H9 (cell line): ENCODE data around the gene PTK7. TPM values are rescaled to one million over a fixed set of nuclear protein-coding genes. Genes with fewer than 3 reads are reported as not detected.

Experiments
- DNase-seq: peaks from one replicate; pipeline ENCODE4 v3.0.0-alpha.2; 2017
- H2AFZ ChIP-seq: one replicate; pipeline ENCODE4 v1.6.1; 2013; ENCODE audit warnings: mild to moderate bottlenecking, low read length, control low read depth, moderate library complexity
- H2AK5ac ChIP-seq: 2 replicates; pipeline ENCODE4 v1.6.1; 2013; ENCODE audit warnings: low read length, control low read depth, mixed read lengths; ENCODE audit not compliant: insufficient read length
- H2BK120ac ChIP-seq: one replicate; pipeline ENCODE4 v1.6.1; 2013; ENCODE audit warnings: low read depth, mild to moderate bottlenecking, low read length, control low read depth, inconsistent platforms; ENCODE audit not compliant: poor library complexity, severe bottlenecking
- H2BK12ac ChIP-seq: 2 replicates; pipeline ENCODE4 v1.6.1; 2013; ENCODE audit warnings: low read length, control low read depth, mixed read lengths, low read depth; ENCODE audit not compliant: insufficient read length
- H2BK15ac ChIP-seq: 2 replicates; pipeline ENCODE4 v1.6.1; 2013; ENCODE audit warnings: low read depth, low read length, control low read depth
- H2BK20ac ChIP-seq: one replicate; pipeline ENCODE4 v1.6.1; 2013; ENCODE audit warnings: low read depth, mild to moderate bottlenecking, low read length, control low read depth, inconsistent platforms; ENCODE audit not compliant: poor library complexity, severe bottlenecking
- H2BK5ac ChIP-seq: 2 replicates; pipeline ENCODE4 v1.6.1; 2013; ENCODE audit warnings: low read length, control low read depth, mixed read lengths; ENCODE audit not compliant: insufficient read length
- H3K14ac ChIP-seq: 2 replicates; pipeline ENCODE4 v1.6.1; 2013; ENCODE audit warnings: low read length, control low read depth; ENCODE audit not compliant: insufficient read depth
- H3K18ac ChIP-seq: 2 replicates; pipeline ENCODE4 v1.6.1; 2013; ENCODE audit warnings: low read depth, mild to moderate bottlenecking, mixed read lengths, low read length, control low read depth; ENCODE audit not compliant: insufficient read length
- H3K23ac ChIP-seq: 2 replicates; pipeline ENCODE4 v1.6.1; 2013; ENCODE audit warnings: low read length, control low read depth, mixed read lengths, low read depth; ENCODE audit not compliant: insufficient read length
- H3K23me2 ChIP-seq: 2 replicates; pipeline ENCODE4 v1.6.1; 2013; ENCODE audit warnings: low read depth, mild to moderate bottlenecking, mixed read lengths, low read length, control low read depth; ENCODE audit not compliant: insufficient read length, poor library complexity, severe bottlenecking
- H3K27ac ChIP-seq: 2 replicates; pipeline ENCODE4 v1.5.1; 2013; ENCODE audit warnings: low read length, control low read depth, mixed read lengths, low read depth; ENCODE audit not compliant: insufficient read length
- H3K27me3 ChIP-seq: 2 replicates; pipeline ENCODE4 v1.6.1; 2013; ENCODE audit warnings: low read length, control low read depth, inconsistent platforms; ENCODE audit not compliant: insufficient read depth
- H3K4ac ChIP-seq: 2 replicates; pipeline ENCODE4 v1.6.1; 2013; ENCODE audit warnings: low read depth, mild to moderate bottlenecking, control low read depth, inconsistent platforms, low read length, moderate library complexity
- H3K4me1 ChIP-seq: 2 replicates; pipeline ENCODE4 v1.6.1; 2013; ENCODE audit warnings: low read length, control low read depth, inconsistent platforms; ENCODE audit not compliant: insufficient read depth
- H3K4me2 ChIP-seq: 2 replicates; pipeline ENCODE4 v1.6.1; 2013; ENCODE audit warnings: low read length, control low read depth, mixed read lengths; ENCODE audit not compliant: insufficient read length, insufficient read depth
- H3K56ac ChIP-seq: 2 replicates; pipeline ENCODE4 v1.6.1; 2013; ENCODE audit warnings: low read depth, mild to moderate bottlenecking, mixed read lengths, low read length, control low read depth; ENCODE audit not compliant: insufficient read length
- H3K79me1 ChIP-seq: 2 replicates; pipeline ENCODE4 v1.6.1; 2013; ENCODE audit warnings: low read depth, mild to moderate bottlenecking, moderate library complexity, low read length, control low read depth, inconsistent platforms; ENCODE audit not compliant: insufficient read depth, poor library complexity, severe bottlenecking
- H3K79me2 ChIP-seq: 2 replicates; pipeline ENCODE4 v1.6.1; 2013; ENCODE audit warnings: low read length, control low read depth, inconsistent platforms; ENCODE audit not compliant: insufficient read depth
- H3K9ac ChIP-seq: 2 replicates; pipeline ENCODE4 v1.6.1; 2013; ENCODE audit warnings: low read length, control low read depth, mixed read lengths; ENCODE audit not compliant: insufficient read length; ENCODE audit errors: extremely low read depth
- H3K9me3 ChIP-seq: one replicate; pipeline ENCODE4 v1.6.1; 2013; ENCODE audit warnings: low read depth, low read length, inconsistent platforms; ENCODE audit not compliant: control insufficient read depth
- H3T11ph ChIP-seq: one replicate; pipeline ENCODE4 v1.6.1; 2013; ENCODE audit warnings: mild to moderate bottlenecking, low read length, control low read depth, inconsistent platforms
- H4K20me1 ChIP-seq: one replicate; pipeline ENCODE4 v1.6.1; 2013; ENCODE audit not compliant: control insufficient read depth, insufficient read length, insufficient read depth
- H4K5ac ChIP-seq: 2 replicates; pipeline ENCODE4 v1.6.1; 2013; ENCODE audit warnings: low read depth, mild to moderate bottlenecking, mixed read lengths, low read length, control low read depth; ENCODE audit not compliant: insufficient read length
- H4K8ac ChIP-seq: replicated peaks from 2 replicates; pipeline ENCODE4 v1.6.1; 2013; ENCODE audit warnings: low read length, control low read depth, mixed read lengths, low read depth; ENCODE audit not compliant: insufficient read length
- H4K91ac ChIP-seq: 2 replicates; pipeline ENCODE4 v1.6.1; 2013; ENCODE audit warnings: low read depth, mild to moderate bottlenecking, moderate library complexity, mixed read lengths, low read length, control low read depth; ENCODE audit not compliant: insufficient read length
- H3K27ac Mint-ChIP-seq, 3 experiments: 2 replicates in 2 of 3; 3 replicates in 1 of 3; pipeline ENCODE4 v1.8.0; 2020 to 2021; ENCODE audit warnings: mixed read lengths in 3 of 3, mild to moderate bottlenecking in 1 of 3, moderate library complexity in 1 of 3
- H3K27me3 Mint-ChIP-seq: 2 replicates; pipeline ENCODE4 v1.8.0; 2021; ENCODE audit warnings: low read depth, mild to moderate bottlenecking, moderate library complexity, mixed read lengths
- H3K36me3 Mint-ChIP-seq, 3 experiments: 2 replicates in 2 of 3; 3 replicates in 1 of 3; pipeline ENCODE4 v1.8.0; 2020 to 2021; ENCODE audit warnings: low read depth in 3 of 3, mixed read lengths in 3 of 3; ENCODE audit not compliant: insufficient read depth in 1 of 3
- H3K4me1 Mint-ChIP-seq, 2 experiments: 2 replicates each; pipeline ENCODE4 v1.8.0; 2020; ENCODE audit warnings: mixed read lengths in 2 of 2
- H3K4me3 Mint-ChIP-seq, 2 experiments: 2 replicates in 1 of 2; 3 replicates in 1 of 2; pipeline ENCODE4 v1.8.0; 2020 to 2021; ENCODE audit warnings: mild to moderate bottlenecking in 2 of 2, mixed read lengths in 2 of 2, moderate library complexity in 1 of 2
- H3K9me3 Mint-ChIP-seq, 2 experiments: 2 replicates in 1 of 2; 3 replicates in 1 of 2; pipeline ENCODE4 v1.8.0; 2020; ENCODE audit warnings: mild to moderate bottlenecking in 2 of 2, mixed read lengths in 2 of 2, moderate library complexity in 1 of 2
- CTCF ChIP-seq: fragments of 200-600 bp; sonication (generic); conservative IDR thresholded peaks from 3 replicates; pipeline ENCODE4 v1.8.0; 2021; ENCODE audit warnings: antibody characterized with exemption, mild to moderate bottlenecking
- WGBS: extraction: QIAGEN DNeasy Blood & Tissue Kit; methylation state at CpG from one replicate; pipeline ENCODE4 v1.1.7; 2013; ENCODE audit warnings: missing lambda C conversion rate, low lambda C conversion rate, mixed read lengths; ENCODE audit not compliant: insufficient read length; ENCODE audit errors: extremely low coverage; 5-methylcytosine and 5-hydroxymethylcytosine counted together
- total RNA-seq: library from RNA; stranded (reverse); gene quantifications from 2 replicates; pipeline ENCODE4 v1.2.1, GENCODE V29; 2021

PTK7 gene
- total RNA-seq, 1 experiment from 2014 or later = 128 TPM

- H3K4me3 Mint-ChIP-seq = no peak overlapping the region
- Histone ChIP-seq H3K4ac (no peak overlapping the region), H3K9me3 (no peaks in the 10 kb centered on the region), H2BK5ac (no peak overlapping the region), H3K4me2 (no peak overlapping the region), H2BK20ac (no peak overlapping the region), H3K79me2 (no peaks in the 10 kb centered on the region), H2BK15ac (no peak overlapping the region), H3K27me3 (no peaks in the 10 kb centered on the region), H4K8ac (no peak overlapping the region), H2BK12ac (no peak overlapping the region), H2BK120ac (no peak overlapping the region), H4K5ac (no peak overlapping the region), H3T11ph (no peak overlapping the region), H3K56ac (no peak overlapping the region), H3K23me2 (no peaks in the 10 kb centered on the region), H3K9ac (no peak overlapping the region), H3K23ac (no peak overlapping the region), H4K91ac (no peak overlapping the region), H4K20me1 (no peaks in the 10 kb centered on the region), H3K4me1 (no peaks in the 10 kb centered on the region), H2AFZ (no peak overlapping the region), H3K79me1 (no peaks in the 10 kb centered on the region), H3K27ac (no peak overlapping the region), H3K14ac (no peak overlapping the region), H2AK5ac (no peak overlapping the region), H3K18ac (no peak overlapping the region)
- H3K36me3 Mint-ChIP-seq = peaks cover 10 to 36% (median 27%) of the 10 kb centered on the region in 3 experiments
- no peaks in the 10 kb centered on the region for H3K9me3 Mint-ChIP-seq
- no peaks in the 10 kb centered on the region for H3K27me3 Mint-ChIP-seq
- TF ChIP-seq CTCF = no peak
- no peak for DNase-seq
- no CpG with 5 or more reads among the region's 6 CpGs for WGBS
- H3K4me1 Mint-ChIP-seq = peaks cover 10% of the 10 kb centered on the region in 2 experiments
- peak overlapping the region in 1 of 3 experiments; percentile 30; a peak in 1 of 7 replicates for H3K27ac Mint-ChIP-seq
Measured at GRCh38 chr6:43144879-43145278, 68.8 kb downstream of the PTK7 start.
